Natural killer cell treated with Interleukin-12 subunit alpha and Interleukin-12 subunit beta and Interleukin-15 and Interleukin-18, amount 100 ng/mL, for 72 hours (primary cell): ENCODE measurements around the gene NAPA. TPM values are rescaled to one million over a fixed set of nuclear protein-coding genes. Genes with fewer than 3 reads are reported as not detected.

Experiments used
- ATAC-seq, 2 donors: fragments of 150-1000 bp; cut with Tn5 transposase in 1 of 2; sonication (Bioruptor Pico), chemical (Tn5 transposase) in 1 of 2; 2 replicates each; pipeline ENCODE4 v1.10.0; 2021
- DNase-seq: peaks from one replicate; pipeline ENCODE4 v3.0.0; 2022; ENCODE audit warnings: low spot score
- H3K27ac Mint-ChIP-seq, 2 donors: 1 replicate in 1 of 2; 2 replicates in 1 of 2; pipeline ENCODE4 v1.8.0; 2022; ENCODE audit warnings: mixed read lengths in 2 of 2, mild to moderate bottlenecking in 1 of 2, moderate library complexity in 1 of 2
- H3K27me3 Mint-ChIP-seq, 2 donors: 1 replicate in 1 of 2; 2 replicates in 1 of 2; pipeline ENCODE4 v1.8.0; 2022; ENCODE audit warnings: mixed read lengths in 2 of 2
- H3K36me3 Mint-ChIP-seq: one replicate; pipeline ENCODE4 v1.8.0; 2022; ENCODE audit warnings: mixed read lengths
- H3K4me1 Mint-ChIP-seq, 2 donors: 1 replicate in 1 of 2; 2 replicates in 1 of 2; pipeline ENCODE4 v1.8.0; 2022; ENCODE audit warnings: low read depth in 2 of 2, mixed read lengths in 2 of 2, mild to moderate bottlenecking in 1 of 2
- H3K4me3 Mint-ChIP-seq: one replicate; pipeline ENCODE4 v1.8.0; 2022; ENCODE audit warnings: mixed read lengths
- H3K9me3 Mint-ChIP-seq: 2 replicates; pipeline ENCODE4 v1.8.0; 2022; ENCODE audit warnings: mixed read lengths
- total RNA-seq, 2 donors: library from RNA; stranded (reverse); gene quantifications; one replicate each; pipeline ENCODE4 v1.2.3, GENCODE V29; 2022

Gene NAPA
- total RNA-seq, 2 donors from 2014 or later = 69.9 to 78.8 TPM

GRCh38 chr19:47481460-47482052 lies 33.3 kb downstream of the NAPA start:
- no peak for DNase-seq
- no peaks in the 10 kb centered on the region for H3K36me3 Mint-ChIP-seq
- no peaks in the 10 kb centered on the region for H3K9me3 Mint-ChIP-seq
- H3K27ac Mint-ChIP-seq = no peak overlapping the region
- H3K27me3 Mint-ChIP-seq = peaks cover 0 to 2% of the 10 kb centered on the region in 2 donors
- peaks cover 15 to 24% of the 10 kb centered on the region in 2 donors for H3K4me1 Mint-ChIP-seq
- ATAC-seq = no peak
- no peak overlapping the region for H3K4me3 Mint-ChIP-seq

GRCh38 chr19:47480658-47481057 lies 34.2 kb downstream of the NAPA start:
- no peaks in the 10 kb centered on the region for H3K36me3 Mint-ChIP-seq
- peaks cover 0 to 2% of the 10 kb centered on the region in 2 donors for H3K27me3 Mint-ChIP-seq
- ATAC-seq = no peak
- no peaks in the 10 kb centered on the region for H3K9me3 Mint-ChIP-seq
- no peak overlapping the region for H3K27ac Mint-ChIP-seq
- peaks cover 14 to 23% of the 10 kb centered on the region in 2 donors for H3K4me1 Mint-ChIP-seq
- DNase-seq = no peak
- no peak overlapping the region for H3K4me3 Mint-ChIP-seq

- DNase-seq = no peak
- H3K36me3 Mint-ChIP-seq = no peaks in the 10 kb centered on the region
- peaks cover 7 to 16% of the 10 kb centered on the region in 2 donors for H3K4me1 Mint-ChIP-seq
- no peak for ATAC-seq
- no peak overlapping the region for H3K27ac Mint-ChIP-seq
- no peaks in the 10 kb centered on the region for H3K9me3 Mint-ChIP-seq
- H3K27me3 Mint-ChIP-seq = peaks cover 0 to 2% of the 10 kb centered on the region in 2 donors
- no peak overlapping the region for H3K4me3 Mint-ChIP-seq
Observed at GRCh38 chr19:47479701-47480503, 35.0 kb downstream of the NAPA start.

GRCh38 chr19:47476438-47476972 lies 38.4 kb downstream of the NAPA start:
- no peak for DNase-seq
- no peak for ATAC-seq
- H3K27ac Mint-ChIP-seq = no peak overlapping the region
- H3K4me3 Mint-ChIP-seq = no peak overlapping the region
- no peaks in the 10 kb centered on the region for H3K9me3 Mint-ChIP-seq
- no peaks in the 10 kb centered on the region for H3K36me3 Mint-ChIP-seq
- peaks cover under 1 to 5% of the 10 kb centered on the region in 2 donors for H3K27me3 Mint-ChIP-seq
- peaks cover 0 to 8% of the 10 kb centered on the region in 2 donors for H3K4me1 Mint-ChIP-seq

GRCh38 chr19:47475465-47475864 lies 39.4 kb downstream of the NAPA start:
- no peaks in the 10 kb centered on the region for H3K36me3 Mint-ChIP-seq
- DNase-seq (no peak), ATAC-seq (no peak)
- H3K27me3 Mint-ChIP-seq = peaks cover 11 to 12% of the 10 kb centered on the region in 2 donors
- no peak overlapping the region for H3K27ac Mint-ChIP-seq
- no peak overlapping the region for H3K4me3 Mint-ChIP-seq
- H3K9me3 Mint-ChIP-seq = no peaks in the 10 kb centered on the region
- H3K4me1 Mint-ChIP-seq = peaks cover 5 to 11% of the 10 kb centered on the region in 2 donors

- no peak overlapping the region for H3K4me3 Mint-ChIP-seq
- no peaks in the 10 kb centered on the region for H3K9me3 Mint-ChIP-seq
- H3K36me3 Mint-ChIP-seq = no peaks in the 10 kb centered on the region
- peaks cover 20 to 21% of the 10 kb centered on the region in 2 donors for H3K27me3 Mint-ChIP-seq
- ATAC-seq (no peak), DNase-seq (no peak)
- peaks cover 5 to 11% of the 10 kb centered on the region in 2 donors for H3K4me1 Mint-ChIP-seq
- no peak overlapping the region for H3K27ac Mint-ChIP-seq
Observed at GRCh38 chr19:47473336-47473735, 41.5 kb downstream of the NAPA start.

- no peaks in the 10 kb centered on the region for H3K9me3 Mint-ChIP-seq
Observed at GRCh38 chr19:47471733-47472457, 43.0 kb downstream of the NAPA start, which contains the start of gene SLC8A2. Gene SLC8A2 (minus strand): TSS chr19:47471893. CDS start chr19:47466403, 5,490 bp downstream.

GRCh38 chr19:47471381-47471732 lies 43.5 kb downstream of the NAPA start:
- Mint-ChIP-seq H3K36me3 (no peaks in the 10 kb centered on the region), H3K4me1 (peaks cover 5 to 11% of the 10 kb centered on the region in 2 donors), H3K4me3 (peak overlapping the region; percentile 5), H3K9me3 (no peaks in the 10 kb centered on the region), H3K27ac (no peak overlapping the region), H3K27me3 (peaks cover 27% of the 10 kb centered on the region in 2 donors)
- DNase-seq = no peak
- no peak for ATAC-seq

More at GRCh38 chr19:47471733-47472457, 43.0 kb downstream of the NAPA start, which contains the start of gene SLC8A2:
- H3K36me3 Mint-ChIP-seq = no peaks in the 10 kb centered on the region
- DNase-seq = no peak
- peak within 1 kb of the TSS; percentile 5 for H3K4me3 Mint-ChIP-seq
- H3K27ac Mint-ChIP-seq = no peak within 1 kb of the TSS
- peak; percentile 56 to 68 for ATAC-seq
- peaks cover 5 to 11% of the 10 kb centered on the region in 2 donors for H3K4me1 Mint-ChIP-seq
- H3K27me3 Mint-ChIP-seq = peaks cover 27% of the 10 kb centered on the region in 2 donors

GRCh38 chr19:47470447-47471195 lies 44.2 kb downstream of the NAPA start:
- Mint-ChIP-seq H3K36me3 (no peaks in the 10 kb centered on the region), H3K4me1 (peaks cover 5 to 11% of the 10 kb centered on the region in 2 donors), H3K27me3 (peaks cover 27% of the 10 kb centered on the region in 2 donors), H3K4me3 (peak overlapping the region; percentile 5), H3K27ac (no peak overlapping the region), H3K9me3 (no peaks in the 10 kb centered on the region)
- no peak for DNase-seq
- ATAC-seq = no peak

GRCh38 chr19:47469719-47470118 lies 45.1 kb downstream of the NAPA start:
- H3K9me3 Mint-ChIP-seq = no peaks in the 10 kb centered on the region

GRCh38 chr19:47469363-47469700 lies 45.5 kb downstream of the NAPA start:
- no peaks in the 10 kb centered on the region for H3K36me3 Mint-ChIP-seq
- peaks cover 5 to 11% of the 10 kb centered on the region in 2 donors for H3K4me1 Mint-ChIP-seq
- no peak for DNase-seq
- H3K27me3 Mint-ChIP-seq = peaks cover 30 to 32% of the 10 kb centered on the region in 2 donors
- no peak overlapping the region for H3K4me3 Mint-ChIP-seq
- H3K27ac Mint-ChIP-seq = no peak overlapping the region
- no peaks in the 10 kb centered on the region for H3K9me3 Mint-ChIP-seq
- no peak for ATAC-seq

More at GRCh38 chr19:47469719-47470118, 45.1 kb downstream of the NAPA start:
- H3K4me3 Mint-ChIP-seq = no peak overlapping the region
- peaks cover 27 to 28% of the 10 kb centered on the region in 2 donors for H3K27me3 Mint-ChIP-seq
- H3K4me1 Mint-ChIP-seq = peaks cover 5 to 11% of the 10 kb centered on the region in 2 donors
- no peak overlapping the region for H3K27ac Mint-ChIP-seq
- ATAC-seq (no peak), DNase-seq (no peak)
- H3K36me3 Mint-ChIP-seq = no peaks in the 10 kb centered on the region

- Mint-ChIP-seq H3K9me3 (no peaks in the 10 kb centered on the region), H3K4me3 (no peak overlapping the region), H3K27me3 (peaks cover 30 to 33% of the 10 kb centered on the region in 2 donors), H3K4me1 (peaks cover 5 to 11% of the 10 kb centered on the region in 2 donors), H3K27ac (no peak overlapping the region), H3K36me3 (no peaks in the 10 kb centered on the region)
- ATAC-seq (no peak), DNase-seq (no peak)
Observed at GRCh38 chr19:47467914-47468313, 46.9 kb downstream of the NAPA start.

GRCh38 chr19:47465957-47466356 lies 48.9 kb downstream of the NAPA start:
- Mint-ChIP-seq H3K27me3 (peaks cover 24 to 26% of the 10 kb centered on the region in 2 donors), H3K27ac (no peak overlapping the region), H3K4me1 (peaks cover under 1 to 5% of the 10 kb centered on the region in 2 donors), H3K36me3 (no peaks in the 10 kb centered on the region), H3K9me3 (no peaks in the 10 kb centered on the region), H3K4me3 (no peak overlapping the region)
- DNase-seq (no peak), ATAC-seq (no peak)
